SK-N-SH (cell line): ENCODE results near the gene MTG1.

Experiments
- EZH2phosphoT487 ChIP-seq: fragments of 200-600 bp; sonication (generic); IDR thresholded peaks from 2 replicates; pipeline ENCODE4 v1.6.1; 2017; ENCODE audit warnings: low read depth, mixed run types, mild to moderate bottlenecking, antibody characterized with exemption, moderate library complexity, borderline replicate concordance
- JUND ChIP-seq: IDR thresholded peaks from 2 replicates; pipeline ENCODE4 v1.4.0; 2012
- TAF1 ChIP-seq: IDR thresholded peaks from 2 replicates; pipeline ENCODE4 v1.6.1; 2012; ENCODE audit warnings: low read depth, mild to moderate bottlenecking, low read length, moderate library complexity, borderline replicate concordance
- TCF12 ChIP-seq: IDR thresholded peaks from 2 replicates; pipeline ENCODE4 v1.4.0; 2012

GRCh38 chr10:133419211-133419950 is 25.4 kb downstream of the MTG1 start:
- TF ChIP-seq EZH2phosphoT487 = no peak
- no peak for TF ChIP-seq JUND
- TF ChIP-seq TAF1 = no peak
- TF ChIP-seq TCF12 = no peak
